Cardiac septum (tissue), 1 donor: ENCODE data around the gene NAV3. TPM values are rescaled to one million over a fixed set of nuclear protein-coding genes. Genes with fewer than 3 reads are reported as not detected.

Experiments used
- DNase-seq: peaks from one replicate; pipeline ENCODE4 v3.0.0-alpha.2; 2020; ENCODE audit warnings: low spot score
- intact Hi-C: fragments of 100-400 bp; cut with DNase I; formaldehyde crosslinking; loops from one replicate; pipeline ENCODE4 v1.14.0; 2022
- total RNA-seq: library from RNA; stranded (reverse); fragmentation: NEBNext Ultra II Directional; extraction: Animal tissue kit (Norgen Biotek cat#: 25700); gene quantifications from one replicate; pipeline ENCODE4 v1.2.1, GENCODE V29; 2021
- donor health status: DM: no; HTN: no; CAD: no.

Gene NAV3
- total RNA-seq, 1 donor from 2014 or later = 2.9 TPM

DNA sequence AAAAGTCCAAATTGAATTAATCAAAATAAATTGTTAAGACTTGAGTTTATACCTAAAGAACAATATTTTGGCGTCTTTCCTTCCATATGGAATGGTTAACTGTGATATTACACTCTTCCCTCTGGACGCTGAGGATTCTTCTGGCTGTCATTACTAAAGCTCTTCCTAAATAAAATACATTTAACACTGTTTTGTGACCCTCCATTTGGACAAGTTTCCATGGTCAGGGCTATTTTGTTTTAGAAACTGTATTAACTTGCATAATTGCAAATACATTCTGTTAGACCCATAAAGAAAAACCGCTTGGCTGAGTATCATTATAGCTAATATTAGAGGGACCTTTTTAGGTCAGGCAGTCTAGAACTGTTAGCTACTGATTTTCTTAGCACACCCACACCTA, 87.4 kb downstream of the NAV3 start:
- no peak for DNase-seq
- intact Hi-C loops = no loop called here

- no peak for DNase-seq
- intact Hi-C loops = no loop called here
Observed at GRCh38 chr12:77919450-77919849, 88.8 kb downstream of the NAV3 start.

- intact Hi-C loops = loop anchor here (2.0 kb wide), 1 partner anchor 199 kb away; no protein-coding TSS in a partner anchor
- no peak for DNase-seq
Observed at GRCh38 chr12:77923882-77924281, 93.2 kb downstream of the NAV3 start.

- intact Hi-C loops = loop anchor here (2.0 kb wide), 1 partner anchor 200 kb away; no protein-coding TSS in a partner anchor
- no peak for DNase-seq
Observed at GRCh38 chr12:77924703-77925102, 94.0 kb downstream of the NAV3 start.

- DNase-seq = peak; percentile 75
- intact Hi-C loops = loop anchor here (2.0 kb wide), 1 partner anchor 201 kb away; no protein-coding TSS in a partner anchor
Observed at GRCh38 chr12:77925536-77926108, 94.9 kb downstream of the NAV3 start.

DNA sequence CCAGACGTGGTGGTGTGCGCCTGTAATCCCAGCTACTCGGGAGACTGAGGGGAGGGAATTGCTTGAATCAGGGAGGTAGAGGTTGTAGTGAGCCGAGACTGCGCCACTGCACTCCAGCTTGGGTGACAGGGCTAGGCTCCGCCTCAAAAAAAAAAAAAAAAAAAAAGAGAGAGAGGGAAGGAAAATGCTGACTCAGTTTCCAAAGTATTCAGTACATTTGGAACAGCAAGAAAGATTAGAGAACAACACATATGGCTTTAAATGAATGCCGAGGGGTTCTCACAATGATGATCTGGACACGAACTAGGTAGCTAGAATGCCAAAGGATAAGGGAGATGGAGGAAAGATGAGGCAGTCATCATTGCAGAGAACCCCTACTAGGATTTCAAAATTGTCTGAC, 97.4 kb downstream of the NAV3 start:
- DNase-seq = no peak
- intact Hi-C loops = no loop called here

GRCh38 chr12:77932216-77932615, 101.5 kb downstream of the NAV3 start:
- no peak for DNase-seq
- intact Hi-C loops = no loop called here

- no peak for DNase-seq
- intact Hi-C loops = no loop called here
Observed at GRCh38 chr12:77938301-77938700, 107.6 kb downstream of the NAV3 start.

DNA sequence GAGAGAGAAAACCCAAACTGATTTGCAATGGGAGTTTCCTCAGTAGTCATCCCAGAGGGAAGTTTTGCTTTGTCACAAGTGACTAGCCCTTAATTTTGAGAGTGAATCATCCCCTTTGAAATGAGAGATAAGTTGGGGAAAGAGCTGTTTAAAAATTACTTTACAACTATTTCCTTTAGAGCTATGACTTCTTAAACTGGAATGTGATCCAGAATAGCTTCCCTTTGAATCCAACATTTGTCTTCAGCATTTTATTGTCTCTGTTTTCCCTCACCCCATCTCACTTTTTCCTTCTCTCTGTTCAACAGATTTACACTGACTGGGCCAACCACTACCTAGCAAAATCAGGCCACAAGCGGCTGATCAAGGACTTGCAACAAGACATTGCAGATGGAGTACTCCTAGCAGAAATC, 109.3 kb downstream of the NAV3 start:
- intact Hi-C loops = no loop called here
- no peak for DNase-seq

- intact Hi-C loops = no loop called here
- no peak for DNase-seq
Observed at GRCh38 chr12:77940567-77940966, 109.9 kb downstream of the NAV3 start.

GRCh38 chr12:77941401-77941800, 110.7 kb downstream of the NAV3 start:
- intact Hi-C loops = no loop called here

DNA sequence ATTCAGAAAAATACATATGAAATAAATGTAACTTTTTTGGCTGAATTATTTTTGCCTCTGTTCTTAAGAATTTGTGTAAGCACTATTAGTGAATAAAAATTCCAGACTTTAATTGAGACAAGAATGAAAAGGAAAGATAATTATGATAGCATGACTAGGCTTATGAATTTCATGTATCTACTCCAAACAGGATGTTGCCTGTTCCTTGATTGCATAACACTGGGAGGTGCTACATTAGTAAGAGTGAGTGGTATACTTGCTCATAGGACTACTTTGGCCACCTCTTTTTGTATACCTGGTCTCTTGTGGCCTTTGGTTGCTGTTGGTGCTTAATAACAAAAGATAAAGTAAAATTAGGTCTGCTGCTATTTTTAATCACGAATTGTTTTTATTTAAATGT, 112.8 kb downstream of the NAV3 start:
- DNase-seq = no peak
- intact Hi-C loops = no loop called here

More at GRCh38 chr12:77941401-77941800, 110.7 kb downstream of the NAV3 start:
- no peak for DNase-seq

DNA sequence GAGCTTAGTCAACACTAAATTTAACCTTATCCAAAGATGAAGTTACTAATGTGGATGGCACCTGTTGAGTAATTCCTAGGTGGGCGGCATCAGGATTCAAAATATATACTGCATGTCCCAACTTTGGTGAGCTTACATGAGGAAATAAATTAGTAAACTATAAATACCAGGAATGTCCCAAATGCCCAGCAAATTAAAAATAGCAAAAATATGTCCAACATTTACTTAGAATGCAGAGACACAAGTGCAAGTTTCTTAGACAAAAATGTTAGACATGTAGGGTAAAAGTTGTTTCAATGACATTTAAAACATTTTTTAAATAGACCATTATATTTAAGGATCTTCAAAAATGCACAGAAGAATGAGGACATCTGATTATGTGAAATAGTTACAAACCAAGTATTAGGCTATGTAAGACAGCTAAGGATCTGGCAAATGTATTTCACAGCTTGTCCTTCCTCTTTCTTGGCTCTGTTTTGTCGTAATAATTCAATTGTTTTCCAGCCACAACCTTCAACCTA, 115.9 kb downstream of the NAV3 start:
- intact Hi-C loops = no loop called here
- no peak for DNase-seq

- DNase-seq = no peak
- intact Hi-C loops = no loop called here
Observed at GRCh38 chr12:77947330-77947729, 116.6 kb downstream of the NAV3 start.

GRCh38 chr12:77947746-77948145, 117.1 kb downstream of the NAV3 start:
- DNase-seq = no peak
- intact Hi-C loops = no loop called here

DNA sequence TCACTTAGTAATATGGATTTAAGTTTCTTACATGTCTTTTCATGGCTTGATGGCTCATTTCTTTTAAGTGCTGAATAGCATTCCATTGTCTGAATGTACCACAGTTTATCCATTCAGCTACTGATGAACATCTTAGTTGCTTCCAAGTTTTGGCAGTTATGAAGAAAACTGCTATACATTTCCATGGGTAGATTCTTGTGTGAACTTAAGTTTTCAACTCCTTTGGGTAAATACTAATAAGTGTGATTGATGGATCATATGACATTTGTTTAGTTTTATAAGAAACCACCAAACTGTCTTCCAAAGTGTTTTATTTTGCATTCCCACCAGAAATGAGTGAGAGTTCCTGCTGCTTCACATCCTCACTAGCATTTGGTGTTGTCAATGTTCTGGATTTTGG, 119.2 kb downstream of the NAV3 start:
- intact Hi-C loops = no loop called here
- DNase-seq = no peak

GRCh38 chr12:77953528-77954205, 123.0 kb downstream of the NAV3 start:
- no peak for DNase-seq
- intact Hi-C loops = no loop called here

DNA sequence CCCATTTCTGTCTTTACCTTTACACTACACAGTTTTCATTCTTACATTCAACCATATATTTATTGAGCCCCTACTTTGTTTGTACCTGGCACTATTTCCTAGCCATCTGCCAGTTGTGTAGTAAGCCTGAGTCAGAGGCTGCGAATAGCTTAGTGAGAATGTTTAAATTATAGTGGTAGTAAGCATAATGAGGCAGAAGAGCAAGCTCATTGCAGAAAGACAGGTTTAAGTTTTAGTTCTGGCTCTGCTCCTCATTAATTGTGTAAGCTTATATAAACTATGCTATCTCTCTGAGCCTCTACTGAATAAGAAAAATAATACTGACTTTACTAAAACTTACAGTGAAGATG, 123.5 kb downstream of the NAV3 start:
- intact Hi-C loops = no loop called here
- no peak for DNase-seq

DNA sequence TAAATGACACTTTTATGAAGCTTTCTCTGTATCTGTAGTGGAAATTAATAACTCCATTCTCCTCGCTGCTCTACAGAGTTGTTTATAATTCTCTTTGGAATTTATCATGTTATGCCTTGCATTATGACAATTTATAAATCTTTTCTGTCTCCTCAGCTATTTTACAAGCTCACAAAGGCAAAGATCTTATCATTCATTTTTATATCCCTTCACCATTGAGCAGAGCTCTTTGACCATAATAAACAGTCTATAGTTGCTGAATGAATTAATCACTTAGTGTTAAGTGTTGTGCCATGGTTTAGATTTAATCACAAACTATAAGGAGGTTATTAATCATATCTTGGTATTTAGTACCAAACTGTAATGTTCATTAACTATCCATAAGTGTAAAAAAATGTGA, 126.4 kb downstream of the NAV3 start:
- DNase-seq = no peak
- intact Hi-C loops = no loop called here

DNA sequence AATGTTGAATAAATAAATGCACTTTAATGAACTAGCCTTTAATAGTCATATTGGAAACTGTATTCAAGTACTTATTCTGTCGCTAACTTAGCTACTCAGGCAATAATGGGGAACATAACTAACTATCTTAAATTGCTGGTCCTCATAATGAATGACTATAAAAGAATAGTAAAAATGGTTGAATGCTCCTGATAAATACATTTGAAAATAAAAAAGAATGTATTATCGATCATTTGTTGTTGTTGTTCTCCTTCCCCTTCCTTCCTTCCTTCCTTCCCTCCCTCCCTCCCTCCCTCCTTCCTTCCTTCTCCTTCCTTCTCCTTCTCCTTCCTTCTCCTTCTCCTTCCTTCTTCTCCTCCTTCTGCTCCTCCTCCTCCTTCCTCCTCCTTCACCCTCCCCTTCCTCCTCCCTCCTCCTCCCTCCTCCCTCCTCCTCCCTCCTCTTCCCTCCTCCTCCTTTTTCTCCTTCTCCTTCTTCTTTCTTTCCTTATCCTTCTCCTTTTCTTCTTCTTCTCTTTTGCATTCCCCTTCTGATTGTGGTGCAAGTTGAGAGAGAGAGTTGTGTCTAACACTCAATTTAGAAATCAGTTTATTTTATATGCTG, 133.0 kb downstream of the NAV3 start:
- DNase-seq = no peak
- intact Hi-C loops = no loop called here

GRCh38 chr12:77965790-77966189, 135.1 kb downstream of the NAV3 start:
- intact Hi-C loops = no loop called here
- no peak for DNase-seq
